ENCODE measurements around the gene CFAP92.
"Not testable (repeated sequence)": the region's sequence is repeated elsewhere in the genome, so short reads cannot be mapped to it uniquely, and the experiment has no call there.

DNA sequence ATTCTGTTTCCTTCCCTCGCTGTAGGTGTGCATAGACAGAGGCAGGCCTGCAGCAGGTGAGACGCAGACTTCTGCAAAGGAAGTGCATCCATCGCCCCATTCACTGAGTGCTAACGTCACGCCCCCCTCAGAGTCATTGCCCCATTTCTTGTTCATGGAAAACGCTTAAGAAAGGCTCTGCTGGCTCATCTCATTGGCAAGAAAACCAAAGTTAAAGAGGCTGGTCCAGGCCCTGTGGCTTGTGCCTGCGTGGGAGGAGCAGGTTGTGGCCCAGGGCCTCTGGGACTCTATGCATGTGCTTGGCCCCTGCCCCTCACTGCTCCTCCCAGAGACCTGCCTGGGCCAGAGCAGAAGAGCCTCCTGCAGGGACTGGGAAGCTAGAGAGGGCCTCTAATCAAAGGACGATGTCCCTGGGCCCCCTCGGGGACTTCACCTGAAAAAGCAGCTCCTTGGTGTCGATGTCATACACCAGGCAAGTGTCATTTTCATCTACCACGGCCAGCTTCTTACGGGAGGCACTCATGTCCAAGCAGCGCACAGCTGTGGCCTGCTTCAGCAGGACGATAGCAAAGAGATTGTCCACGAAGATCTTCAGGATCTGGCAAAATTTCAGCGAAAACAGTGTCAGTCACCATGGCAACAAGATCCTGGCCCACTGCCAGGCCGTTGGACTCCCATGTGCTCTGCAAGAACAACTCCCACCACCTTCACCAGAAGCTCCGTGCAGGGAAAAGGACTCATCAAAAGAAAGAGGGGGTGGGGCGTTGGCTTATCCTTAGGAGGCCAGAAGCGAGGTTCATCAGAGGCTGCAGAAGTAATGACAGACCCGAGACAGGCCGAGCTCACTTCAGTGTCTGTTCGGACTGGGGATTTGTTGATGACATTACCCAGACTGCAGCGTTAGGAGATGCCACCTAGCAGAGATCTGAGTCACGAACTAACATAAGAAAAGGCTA is 128.7 kb downstream of the CFAP92 start:
- TF ChIP-seq, protein P1, sequence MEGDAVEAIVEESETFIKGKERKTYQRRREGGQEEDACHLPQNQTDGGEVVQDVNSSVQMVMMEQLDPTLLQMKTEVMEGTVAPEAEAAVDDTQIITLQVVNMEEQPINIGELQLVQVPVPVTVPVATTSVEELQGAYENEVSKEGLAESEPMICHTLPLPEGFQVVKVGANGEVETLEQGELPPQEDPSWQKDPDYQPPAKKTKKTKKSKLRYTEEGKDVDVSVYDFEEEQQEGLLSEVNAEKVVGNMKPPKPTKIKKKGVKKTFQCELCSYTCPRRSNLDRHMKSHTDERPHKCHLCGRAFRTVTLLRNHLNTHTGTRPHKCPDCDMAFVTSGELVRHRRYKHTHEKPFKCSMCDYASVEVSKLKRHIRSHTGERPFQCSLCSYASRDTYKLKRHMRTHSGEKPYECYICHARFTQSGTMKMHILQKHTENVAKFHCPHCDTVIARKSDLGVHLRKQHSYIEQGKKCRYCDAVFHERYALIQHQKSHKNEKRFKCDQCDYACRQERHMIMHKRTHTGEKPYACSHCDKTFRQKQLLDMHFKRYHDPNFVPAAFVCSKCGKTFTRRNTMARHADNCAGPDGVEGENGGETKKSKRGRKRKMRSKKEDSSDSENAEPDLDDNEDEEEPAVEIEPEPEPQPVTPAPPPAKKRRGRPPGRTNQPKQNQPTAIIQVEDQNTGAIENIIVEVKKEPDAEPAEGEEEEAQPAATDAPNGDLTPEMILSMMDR (IDR thresholded peaks at IDR 0.05; ENCODE audit: insufficient read depth, low read depth, low read length): not testable (repeated sequence)
- not testable (repeated sequence) for TF ChIP-seq EZH2 (IDR thresholded peaks at IDR 0.05; ENCODE audit: insufficient read depth, low read length)
